ENCODE data around the gene RPRM. TPM values are rescaled to one million over a fixed set of nuclear protein-coding genes. Genes with fewer than 3 reads are reported as not detected.

RPRM gene
- total and polyA plus RNA-seq, 2 experiments from 2014 or later = 5.9 to 7.5 TPM

DNA sequence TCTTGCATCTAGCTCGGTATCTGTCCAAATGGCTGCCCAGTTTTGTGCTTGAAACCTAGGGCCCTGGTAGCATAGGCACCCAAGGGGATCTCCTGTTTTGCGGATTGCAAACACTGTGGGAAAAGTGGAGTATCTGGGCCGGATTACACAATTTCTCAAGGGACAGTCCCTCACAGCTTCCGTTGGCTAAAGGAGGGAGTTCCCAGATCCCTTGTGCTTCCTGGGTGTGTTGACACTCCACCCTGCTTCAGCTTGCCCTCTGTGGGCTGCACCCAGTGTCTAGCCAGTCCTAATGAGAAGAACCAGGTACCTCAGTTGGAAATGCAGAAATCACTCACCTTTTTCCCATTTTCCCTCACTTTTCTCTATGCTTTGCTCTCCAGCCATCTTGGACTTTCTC is 35.5 kb downstream of the RPRM start:
- H3K4me3 ChIP-seq = no peak overlapping the region
- H3K4me2 ChIP-seq = no peak overlapping the region
- no peaks in the 10 kb centered on the region for H3K27me3 ChIP-seq (ENCODE audit: insufficient read depth)
- Mint-ChIP-seq H3K36me3 (ENCODE audit: low read depth) (peaks cover 25% of the 10 kb centered on the region), H3K27me3 (ENCODE audit: insufficient read depth, low read depth, poor library complexity) (no peaks in the 10 kb centered on the region), H3K9me3 (peaks cover 41% of the 10 kb centered on the region), H3K4me1 (peaks cover 6% of the 10 kb centered on the region; the same call in 2 of the 3 replicates), H3K27ac (no peak overlapping the region), H3K4me3 (no peak overlapping the region)
- H2AFZ ChIP-seq = no peak overlapping the region
- no peaks in the 10 kb centered on the region for H4K20me1 ChIP-seq (replicated peaks; ENCODE audit: insufficient read depth)
- no peaks in the 10 kb centered on the region for H3F3A ChIP-seq (replicated peaks; ENCODE audit: low read depth)
- no peaks in the 10 kb centered on the region for H3K4me1 ChIP-seq (ENCODE audit: insufficient read depth)
- no peaks in the 10 kb centered on the region for H3K9me2 ChIP-seq (ENCODE audit: insufficient read depth)
- no peak for ATAC-seq
- no peaks in the 10 kb centered on the region for H3K79me2 ChIP-seq (replicated peaks; ENCODE audit: insufficient read depth)
- H3K36me3 ChIP-seq (ENCODE audit: insufficient read depth) = no peaks in the 10 kb centered on the region
- H3K27ac ChIP-seq (ENCODE audit: low read depth) = no peak overlapping the region
- DNase-seq (ENCODE audit: low spot score) = no peak
- TF ChIP-seq, protein P1, sequence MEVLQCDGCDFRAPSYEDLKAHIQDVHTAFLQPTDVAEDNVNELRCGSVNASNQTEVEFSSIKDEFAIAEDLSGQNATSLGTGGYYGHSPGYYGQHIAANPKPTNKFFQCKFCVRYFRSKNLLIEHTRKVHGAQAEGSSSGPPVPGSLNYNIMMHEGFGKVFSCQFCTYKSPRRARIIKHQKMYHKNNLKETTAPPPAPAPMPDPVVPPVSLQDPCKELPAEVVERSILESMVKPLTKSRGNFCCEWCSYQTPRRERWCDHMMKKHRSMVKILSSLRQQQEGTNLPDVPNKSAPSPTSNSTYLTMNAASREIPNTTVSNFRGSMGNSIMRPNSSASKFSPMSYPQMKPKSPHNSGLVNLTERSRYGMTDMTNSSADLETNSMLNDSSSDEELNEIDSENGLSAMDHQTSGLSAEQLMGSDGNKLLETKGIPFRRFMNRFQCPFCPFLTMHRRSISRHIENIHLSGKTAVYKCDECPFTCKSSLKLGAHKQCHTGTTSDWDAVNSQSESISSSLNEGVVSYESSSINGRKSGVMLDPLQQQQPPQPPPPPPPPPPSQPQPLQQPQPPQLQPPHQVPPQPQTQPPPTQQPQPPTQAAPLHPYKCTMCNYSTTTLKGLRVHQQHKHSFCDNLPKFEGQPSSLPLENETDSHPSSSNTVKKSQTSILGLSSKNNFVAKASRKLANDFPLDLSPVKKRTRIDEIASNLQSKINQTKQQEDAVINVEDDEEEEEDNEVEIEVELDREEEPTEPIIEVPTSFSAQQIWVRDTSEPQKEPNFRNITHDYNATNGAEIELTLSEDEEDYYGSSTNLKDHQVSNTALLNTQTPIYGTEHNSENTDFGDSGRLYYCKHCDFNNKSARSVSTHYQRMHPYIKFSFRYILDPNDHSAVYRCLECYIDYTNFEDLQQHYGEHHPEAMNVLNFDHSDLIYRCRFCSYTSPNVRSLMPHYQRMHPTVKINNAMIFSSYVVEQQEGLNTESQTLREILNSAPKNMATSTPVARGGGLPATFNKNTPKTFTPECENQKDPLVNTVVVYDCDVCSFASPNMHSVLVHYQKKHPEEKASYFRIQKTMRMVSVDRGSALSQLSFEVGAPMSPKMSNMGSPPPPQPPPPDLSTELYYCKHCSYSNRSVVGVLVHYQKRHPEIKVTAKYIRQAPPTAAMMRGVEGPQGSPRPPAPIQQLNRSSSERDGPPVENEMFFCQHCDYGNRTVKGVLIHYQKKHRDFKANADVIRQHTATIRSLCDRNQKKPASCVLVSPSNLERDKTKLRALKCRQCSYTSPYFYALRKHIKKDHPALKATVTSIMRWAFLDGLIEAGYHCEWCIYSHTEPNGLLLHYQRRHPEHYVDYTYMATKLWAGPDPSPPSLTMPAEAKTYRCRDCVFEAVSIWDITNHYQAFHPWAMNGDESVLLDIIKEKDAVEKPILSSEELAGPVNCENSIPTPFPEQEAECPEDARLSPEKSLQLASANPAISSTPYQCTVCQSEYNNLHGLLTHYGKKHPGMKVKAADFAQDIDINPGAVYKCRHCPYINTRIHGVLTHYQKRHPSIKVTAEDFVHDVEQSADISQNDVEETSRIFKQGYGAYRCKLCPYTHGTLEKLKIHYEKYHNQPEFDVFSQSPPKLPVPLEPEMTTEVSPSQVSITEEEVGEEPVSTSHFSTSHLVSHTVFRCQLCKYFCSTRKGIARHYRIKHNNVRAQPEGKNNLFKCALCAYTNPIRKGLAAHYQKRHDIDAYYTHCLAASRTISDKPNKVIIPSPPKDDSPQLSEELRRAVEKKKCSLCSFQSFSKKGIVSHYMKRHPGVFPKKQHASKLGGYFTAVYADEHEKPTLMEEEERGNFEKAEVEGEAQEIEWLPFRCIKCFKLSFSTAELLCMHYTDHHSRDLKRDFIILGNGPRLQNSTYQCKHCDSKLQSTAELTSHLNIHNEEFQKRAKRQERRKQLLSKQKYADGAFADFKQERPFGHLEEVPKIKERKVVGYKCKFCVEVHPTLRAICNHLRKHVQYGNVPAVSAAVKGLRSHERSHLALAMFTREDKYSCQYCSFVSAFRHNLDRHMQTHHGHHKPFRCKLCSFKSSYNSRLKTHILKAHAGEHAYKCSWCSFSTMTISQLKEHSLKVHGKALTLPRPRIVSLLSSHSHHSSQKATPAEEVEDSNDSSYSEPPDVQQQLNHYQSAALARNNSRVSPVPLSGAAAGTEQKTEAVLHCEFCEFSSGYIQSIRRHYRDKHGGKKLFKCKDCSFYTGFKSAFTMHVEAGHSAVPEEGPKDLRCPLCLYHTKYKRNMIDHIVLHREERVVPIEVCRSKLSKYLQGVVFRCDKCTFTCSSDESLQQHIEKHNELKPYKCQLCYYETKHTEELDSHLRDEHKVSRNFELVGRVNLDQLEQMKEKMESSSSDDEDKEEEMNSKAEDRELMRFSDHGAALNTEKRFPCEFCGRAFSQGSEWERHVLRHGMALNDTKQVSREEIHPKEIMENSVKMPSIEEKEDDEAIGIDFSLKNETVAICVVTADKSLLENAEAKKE (CRISPR knock-in tag; IDR thresholded peaks at IDR 0.05) = no peak
- TF ChIP-seq CREB1 (CRISPR knock-in tag; IDR thresholded peaks at IDR 0.05; ENCODE audit: low read depth) (no peak), REST (IDR thresholded peaks at IDR 0.05; ENCODE audit: unreplicated experiment) (no peak), ETS1 (IDR thresholded peaks at IDR 0.05) (no peak), JUNB (IDR thresholded peaks at IDR 0.05; ENCODE audit: unreplicated experiment) (no peak), EZH2phosphoT487 (IDR thresholded peaks at IDR 0.05; ENCODE audit: unreplicated experiment) (no peak), STAT1 (IDR thresholded peaks at IDR 0.05; ENCODE audit: unreplicated experiment) (no peak), ZNF114 (CRISPR knock-in tag; IDR thresholded peaks at IDR 0.05) (no peak), EZH2 (IDR thresholded peaks at IDR 0.05; ENCODE audit: low read depth, unreplicated experiment) (no peak), NANOG (IDR thresholded peaks at IDR 0.05; ENCODE audit: borderline replicate concordance) (no peak), POLR2AphosphoS5 (IDR thresholded peaks at IDR 0.05; ENCODE audit: low read depth) (no peak), CTCF (conservative IDR thresholded peaks at IDR 0.05; ENCODE audit: low read depth in 2 of 2) (no peak), ZNF331 (CRISPR knock-in tag; IDR thresholded peaks at IDR 0.05; ENCODE audit: low read depth) (no peak)
